Measurements from ENCODE around the gene LIPT1.

GRCh38 chr2:99111236-99111635 lies 43.5 kb upstream of the LIPT1 start:
- TF ChIP-seq MAFK (IDR thresholded peaks at IDR 0.05; ENCODE audit: low read depth, low read length) (no peak), CTCF (conservative IDR thresholded peaks at IDR 0.05; ENCODE audit: low read depth, low read length) (no peak), ELK1 (IDR thresholded peaks at IDR 0.05; ENCODE audit: borderline replicate concordance, low read depth, low read length) (no peak), SMC3 (IDR thresholded peaks at IDR 0.05; ENCODE audit: low read depth, low read length) (no peak), POLR2A (IDR thresholded peaks at IDR 0.05; ENCODE audit: low read depth, low read length) (no peak)

All from IMR-90 (cell line).